Panc1 (cell line): ENCODE data around the gene KCNJ5. TPM values are rescaled to one million over a fixed set of nuclear protein-coding genes. Genes with fewer than 3 reads are reported as not detected.

Experiments used
- ATAC-seq: fragments of 200-7000 bp; cut with Tn5 transposase; 2 replicates; pipeline ENCODE4 v1.9.1; 2020; ENCODE audit warnings: mild to moderate bottlenecking, moderate library complexity
- BruUV-seq: library from RNA; stranded (reverse); fragments of 400-500 nt; replicated peaks from 2 replicates; lab custom pipeline; 2021; lab: Mats Ljungman, UMichigan
- CTCF ChIA-PET: fragments of 300-600 bp; sonication (Branson Sonifier 250); formaldehyde crosslinking; loops from one replicate; lab custom pipeline; 2022; ENCODE audit warnings: antibody characterized with exemption; lab: Charles Lee
- POLR2A ChIA-PET: fragments of 300-600 bp; sonication (Branson Sonifier 250); formaldehyde crosslinking; loops from one replicate; lab custom pipeline; 2022; ENCODE audit warnings: antibody characterized with exemption; lab: Charles Lee
- DNase-seq: peaks from one replicate; pipeline ENCODE4 v3.0.0-alpha.2; 2010; ENCODE audit warnings: low read depth, low spot score
- H3K27ac ChIP-seq: 2 replicates; pipeline ENCODE4 v1.5.1; 2011; ENCODE audit warnings: mild to moderate bottlenecking, low read length, inconsistent platforms
- H3K27me3 ChIP-seq: fragments of 200-500 bp; sonication (Bioruptor generic); 2 replicates; pipeline ENCODE4 v1.6.0; 2014; ENCODE audit warnings: low read length, inconsistent platforms; ENCODE audit not compliant: control insufficient read depth, insufficient read depth
- H3K36me3 ChIP-seq: fragments of 200-500 bp; sonication (Bioruptor generic); 2 replicates; pipeline ENCODE4 v1.5.1; 2014; ENCODE audit warnings: inconsistent platforms, mild to moderate bottlenecking, low read length, moderate library complexity; ENCODE audit not compliant: control insufficient read depth, insufficient read depth
- H3K4me1 ChIP-seq: 2 replicates; pipeline ENCODE4 v1.5.1; 2011; ENCODE audit warnings: inconsistent platforms, mild to moderate bottlenecking, low read length, moderate library complexity; ENCODE audit not compliant: control insufficient read depth, insufficient read depth
- H3K4me3 ChIP-seq, 2 experiments: 2 replicates each; pipeline ENCODE4 v1.5.1; 2011 to 2012; ENCODE audit warnings: low read depth in 2 of 2, low read length in 2 of 2, mild to moderate bottlenecking in 2 of 2, inconsistent platforms in 1 of 2, moderate library complexity in 1 of 2
- H3K9me3 ChIP-seq: fragments of 200-500 bp; sonication (Bioruptor generic); 2 replicates; pipeline ENCODE4 v1.5.1; 2014; ENCODE audit warnings: low read depth, mild to moderate bottlenecking, inconsistent platforms, low read length, moderate library complexity; ENCODE audit not compliant: control insufficient read depth, insufficient read depth
- CTCF ChIP-seq: fragments of 450-650 bp; IDR thresholded peaks from 2 replicates; pipeline ENCODE4 v1.5.1; 2017; ENCODE audit warnings: mild to moderate bottlenecking
- POLR2AphosphoS5 ChIP-seq: IDR thresholded peaks from 2 replicates; pipeline ENCODE4 v1.6.1; 2012; ENCODE audit warnings: mild to moderate bottlenecking, low read depth, low read length, moderate library complexity
- SIN3A ChIP-seq: IDR thresholded peaks from 2 replicates; pipeline ENCODE4 v1.6.1; 2012; ENCODE audit warnings: low read depth, mild to moderate bottlenecking, low read length, moderate library complexity, borderline replicate concordance; ENCODE audit not compliant: insufficient read depth
- TCF7L2 ChIP-seq: IDR thresholded peaks from 2 replicates; pipeline ENCODE4 v1.6.1; 2011; ENCODE audit warnings: mild to moderate bottlenecking, low read depth, low read length, inconsistent platforms
- in situ Hi-C: cut with HindIII; loops from 2 replicates; pipeline ENCODE4 v1.10.0; 2016; ENCODE audit warnings: low sequenced_read_pairs, low pct_unique_long_range_greater_than_20kb
- intact Hi-C: fragments of 100-400 bp; cut with micrococcal nuclease; formaldehyde crosslinking; loops from one replicate; pipeline ENCODE4 v1.10.0; 2022; ENCODE audit not compliant: unreplicated experiment
- total RNA-seq: library from RNA; stranded (reverse); gene quantifications from one replicate; pipeline ENCODE4 v1.2.1, GENCODE V29; 2021; ENCODE audit not compliant: unreplicated experiment
- TF ChIP-seq, protein P1 (sequence below), 2 experiments: IDR thresholded peaks; 2 replicates each; pipeline ENCODE4 v1.6.1; 2011 to 2012; ENCODE audit warnings: low read depth in 2 of 2, control low read depth in 1 of 2, low read length in 1 of 2, mild to moderate bottlenecking in 1 of 2, moderate library complexity in 1 of 2; ENCODE audit not compliant: insufficient read depth in 1 of 2

Gene KCNJ5
- total RNA-seq, 1 experiment from 2014 or later = 0.28 TPM

DNA sequence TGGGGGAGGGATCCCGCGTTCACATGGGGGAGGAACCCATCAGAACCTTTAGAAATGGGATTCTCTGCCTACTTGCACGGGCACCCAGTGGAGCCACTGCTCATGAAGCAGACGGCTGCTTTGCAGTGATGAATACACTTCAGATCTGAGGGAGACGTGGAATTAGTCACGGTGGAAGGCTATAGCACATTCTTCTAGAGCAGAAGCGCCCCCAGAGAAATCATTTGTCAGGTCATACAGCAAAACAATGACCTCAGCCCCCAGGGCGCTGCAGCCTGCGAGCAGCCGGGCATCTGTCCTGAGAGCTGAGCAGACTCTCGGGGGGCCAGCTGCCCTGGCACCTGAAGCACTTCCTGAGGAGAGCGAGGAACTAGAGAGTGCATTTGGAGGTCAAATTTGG, 38.8 kb downstream of the KCNJ5 start:
- TF ChIP-seq, protein P1, sequence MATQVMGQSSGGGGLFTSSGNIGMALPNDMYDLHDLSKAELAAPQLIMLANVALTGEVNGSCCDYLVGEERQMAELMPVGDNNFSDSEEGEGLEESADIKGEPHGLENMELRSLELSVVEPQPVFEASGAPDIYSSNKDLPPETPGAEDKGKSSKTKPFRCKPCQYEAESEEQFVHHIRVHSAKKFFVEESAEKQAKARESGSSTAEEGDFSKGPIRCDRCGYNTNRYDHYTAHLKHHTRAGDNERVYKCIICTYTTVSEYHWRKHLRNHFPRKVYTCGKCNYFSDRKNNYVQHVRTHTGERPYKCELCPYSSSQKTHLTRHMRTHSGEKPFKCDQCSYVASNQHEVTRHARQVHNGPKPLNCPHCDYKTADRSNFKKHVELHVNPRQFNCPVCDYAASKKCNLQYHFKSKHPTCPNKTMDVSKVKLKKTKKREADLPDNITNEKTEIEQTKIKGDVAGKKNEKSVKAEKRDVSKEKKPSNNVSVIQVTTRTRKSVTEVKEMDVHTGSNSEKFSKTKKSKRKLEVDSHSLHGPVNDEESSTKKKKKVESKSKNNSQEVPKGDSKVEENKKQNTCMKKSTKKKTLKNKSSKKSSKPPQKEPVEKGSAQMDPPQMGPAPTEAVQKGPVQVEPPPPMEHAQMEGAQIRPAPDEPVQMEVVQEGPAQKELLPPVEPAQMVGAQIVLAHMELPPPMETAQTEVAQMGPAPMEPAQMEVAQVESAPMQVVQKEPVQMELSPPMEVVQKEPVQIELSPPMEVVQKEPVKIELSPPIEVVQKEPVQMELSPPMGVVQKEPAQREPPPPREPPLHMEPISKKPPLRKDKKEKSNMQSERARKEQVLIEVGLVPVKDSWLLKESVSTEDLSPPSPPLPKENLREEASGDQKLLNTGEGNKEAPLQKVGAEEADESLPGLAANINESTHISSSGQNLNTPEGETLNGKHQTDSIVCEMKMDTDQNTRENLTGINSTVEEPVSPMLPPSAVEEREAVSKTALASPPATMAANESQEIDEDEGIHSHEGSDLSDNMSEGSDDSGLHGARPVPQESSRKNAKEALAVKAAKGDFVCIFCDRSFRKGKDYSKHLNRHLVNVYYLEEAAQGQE (IDR thresholded peaks at IDR 0.05; ENCODE audit: insufficient read depth in 1 of 2, low read depth in 2 of 2, low read length in 1 of 2) = no peak
- TF ChIP-seq POLR2AphosphoS5 = no peak
- TF ChIP-seq CTCF = no peak
- no peak for TF ChIP-seq SIN3A
- TF ChIP-seq TCF7L2 = no peak
- in situ Hi-C loops (no loop called here), intact Hi-C loops (no loop called here)
- POLR2A ChIA-PET = no interaction called here
- CTCF ChIA-PET = interaction anchor here (2.1 kb wide), 1 partner anchor 45 kb away, joined by 9 read pairs; no protein-coding TSS in a partner anchor
- Histone ChIP-seq H3K4me1 (no peaks in the 10 kb centered on the region), H3K4me3 (no peak overlapping the region), H3K36me3 (no peaks in the 10 kb centered on the region), H3K27me3 (0 out of 2 replicates have a peak, but pooled peaks cover 6% of the 10 kb centered on the region), H3K9me3 (no peaks in the 10 kb centered on the region), H3K27ac (no peak overlapping the region)
- DNase-seq = no peak
- no peak for ATAC-seq
- BruUV-seq = no TSS peak

GRCh38 chr11:128931066-128931465, 39.9 kb downstream of the KCNJ5 start:
- no peak for DNase-seq
- in situ Hi-C loops (no loop called here), intact Hi-C loops (no loop called here)
- CTCF ChIA-PET = no interaction called here
- ATAC-seq = no peak
- POLR2A ChIA-PET = no interaction called here
- BruUV-seq = no TSS peak
- no peaks in the 10 kb centered on the region for H3K9me3 ChIP-seq
- H3K4me3 ChIP-seq = no peak overlapping the region
- TF ChIP-seq CTCF = no peak
- TF ChIP-seq, protein P1 (IDR thresholded peaks at IDR 0.05; ENCODE audit: insufficient read depth in 1 of 2, low read depth in 2 of 2, low read length in 1 of 2) = no peak
- H3K36me3 ChIP-seq = no peaks in the 10 kb centered on the region
- no peaks in the 10 kb centered on the region for H3K4me1 ChIP-seq
- no peak overlapping the region for H3K27ac ChIP-seq
- H3K27me3 ChIP-seq = 0 out of 2 replicates have a peak, but pooled peaks cover 5% of the 10 kb centered on the region
